Activated CD8-positive, alpha-beta T cell treated with anti-CD3 and anti-CD28 coated beads for 36 hours (primary cell): ENCODE results near the gene GOLGA6A. TPM values are rescaled to one million over a fixed set of nuclear protein-coding genes. Genes with fewer than 3 reads are reported as not detected.

Experiments
- ATAC-seq: fragments of 200-7000 bp; cut with Tn5 transposase; one replicate; pipeline ENCODE4 v1.10.0; 2021; ENCODE audit warnings: mild to moderate bottlenecking, moderate library complexity
- CTCF ChIA-PET: fragments of 350-600 bp; sonication (Branson Sonifier 250); formaldehyde crosslinking; loops from one replicate; lab custom pipeline; 2021; ENCODE audit warnings: antibody characterized with exemption; lab: Charles Lee
- POLR2A ChIA-PET: fragments of 350-600 bp; sonication (Branson Sonifier 250); formaldehyde crosslinking; loops from one replicate; lab custom pipeline; 2021; ENCODE audit warnings: antibody characterized with exemption; lab: Charles Lee
- DNase-seq: peaks from one replicate; pipeline ENCODE4 v3.0.0-alpha.2; 2020
- H3K27ac Mint-ChIP-seq: one replicate; pipeline ENCODE4 v1.8.0; 2021; ENCODE audit warnings: mild to moderate bottlenecking, mixed read lengths
- H3K27me3 Mint-ChIP-seq: one replicate; pipeline ENCODE4 v1.8.0; 2021; ENCODE audit warnings: mixed read lengths
- H3K36me3 Mint-ChIP-seq: one replicate; pipeline ENCODE4 v1.8.0; 2021; ENCODE audit warnings: low read depth, mixed read lengths
- H3K4me1 Mint-ChIP-seq: one replicate; pipeline ENCODE4 v1.8.0; 2021; ENCODE audit warnings: low read depth, mixed read lengths
- H3K4me3 Mint-ChIP-seq: one replicate; pipeline ENCODE4 v1.8.0; 2021; ENCODE audit warnings: mild to moderate bottlenecking, moderate library complexity, mixed read lengths
- H3K9me3 Mint-ChIP-seq: one replicate; pipeline ENCODE4 v1.8.0; 2021; ENCODE audit warnings: mixed read lengths
- CTCF ChIP-seq: fragments of 200-600 bp; IDR thresholded peaks from one replicate; pipeline ENCODE4 v1.8.0; 2022; ENCODE audit warnings: antibody characterized with exemption, mild to moderate bottlenecking
- intact Hi-C: fragments of 100-400 bp; cut with micrococcal nuclease; formaldehyde crosslinking; loops from one replicate; pipeline ENCODE4 v1.10.0; 2022
- total RNA-seq, 2 experiments: library from RNA; stranded (reverse); gene quantifications; one replicate each; pipeline ENCODE4 v1.2.3, GENCODE V29; 2021

GOLGA6A gene
- total RNA-seq, 2 experiments from 2014 or later, result not detected

- no peak for ATAC-seq
- Mint-ChIP-seq H3K27me3 (peaks cover 36% of the 10 kb centered on the region), H3K36me3 (no peaks in the 10 kb centered on the region), H3K4me3 (no peak overlapping the region), H3K9me3 (no peaks in the 10 kb centered on the region), H3K4me1 (peaks cover 8% of the 10 kb centered on the region), H3K27ac (no peak overlapping the region)
- DNase-seq, result no peak
- TF ChIP-seq CTCF, result no peak
- intact Hi-C loops, result loop anchor here (5.0 to 10.0 kb wide), 2 partner anchors 180 to 198 kb away; no protein-coding TSS in a partner anchor
- ChIA-PET CTCF (interaction anchor here (1.1 to 2.2 kb wide), 4 partner anchors 7 to 198 kb away, joined by 3 to 17 read pairs (median 6); no protein-coding TSS in a partner anchor), POLR2A (no interaction called here)
Measured at GRCh38 chr15:74124759-74125158, 42.4 kb upstream of the GOLGA6A start.

GRCh38 chr15:74124196-74124595 lies 41.8 kb upstream of the GOLGA6A start:
- H3K27me3 Mint-ChIP-seq, result peaks cover 31% of the 10 kb centered on the region
- intact Hi-C loops, result loop anchor here (10.0 kb wide), 1 partner anchor 181 kb away; no protein-coding TSS in a partner anchor
- no peaks in the 10 kb centered on the region for H3K36me3 Mint-ChIP-seq
- no peaks in the 10 kb centered on the region for H3K9me3 Mint-ChIP-seq
- H3K27ac Mint-ChIP-seq, result no peak overlapping the region
- TF ChIP-seq CTCF, result no peak
- DNase-seq, result no peak
- ChIA-PET CTCF (interaction anchor here (1.3 to 2.3 kb wide), 2 partner anchors 183 to 198 kb away, joined by 4 to 9 read pairs; no protein-coding TSS in a partner anchor), POLR2A (no interaction called here)
- no peak overlapping the region for H3K4me3 Mint-ChIP-seq
- peaks cover 4% of the 10 kb centered on the region for H3K4me1 Mint-ChIP-seq
- ATAC-seq, result no peak

- POLR2A ChIA-PET, result interaction anchor here (0.9 kb wide), 1 partner anchor 153 kb away, joined by 4 read pairs; no protein-coding TSS in a partner anchor
- Mint-ChIP-seq H3K36me3 (no peaks in the 10 kb centered on the region), H3K9me3 (no peaks in the 10 kb centered on the region), H3K4me3 (no peak overlapping the region), H3K27me3 (peaks cover 25% of the 10 kb centered on the region), H3K27ac (no peak overlapping the region), H3K4me1 (peaks cover under 1% of the 10 kb centered on the region)
- intact Hi-C loops, result loop anchor here (10.0 kb wide), 1 partner anchor 181 kb away; no protein-coding TSS in a partner anchor
- TF ChIP-seq CTCF, result no peak
- ATAC-seq, result no peak
- CTCF ChIA-PET, result interaction anchor here (1.3 to 2.3 kb wide), 2 partner anchors 184 to 198 kb away, joined by 4 to 9 read pairs; no protein-coding TSS in a partner anchor
- DNase-seq, result no peak
Measured at GRCh38 chr15:74123658-74124057, 41.3 kb upstream of the GOLGA6A start.

GRCh38 chr15:74123131-74123429 lies 40.7 kb upstream of the GOLGA6A start:
- Mint-ChIP-seq H3K36me3 (no peaks in the 10 kb centered on the region), H3K9me3 (peaks cover 2% of the 10 kb centered on the region), H3K27me3 (peaks cover 20% of the 10 kb centered on the region), H3K27ac (no peak overlapping the region), H3K4me3 (no peak overlapping the region), H3K4me1 (no peaks in the 10 kb centered on the region)
- TF ChIP-seq CTCF, result no peak
- ATAC-seq, result no peak
- no peak for DNase-seq
- CTCF ChIA-PET, result interaction anchor here (1.3 to 2.3 kb wide), 2 partner anchors 184 to 199 kb away, joined by 4 to 9 read pairs; no protein-coding TSS in a partner anchor
- POLR2A ChIA-PET, result interaction anchor here (0.9 kb wide), 1 partner anchor 153 kb away, joined by 4 read pairs; no protein-coding TSS in a partner anchor
- intact Hi-C loops, result loop anchor here (10.0 kb wide), 1 partner anchor 182 kb away; no protein-coding TSS in a partner anchor
